CD14-positive monocyte (primary cell): ENCODE measurements around the gene NOD2. TPM values are rescaled to one million over a fixed set of nuclear protein-coding genes. Genes with fewer than 3 reads are reported as not detected.

ENCODE experiments used
- DNase-seq, 3 donors: peaks; one replicate each; pipeline ENCODE4 v3.0.0-alpha.2; 2011 to 2022
- H2AFZ ChIP-seq: 2 replicates; pipeline ENCODE4 v1.6.0; 2012; ENCODE audit warnings: mild to moderate bottlenecking, low read depth, low read length, inconsistent platforms; ENCODE audit not compliant: insufficient read depth, poor library complexity, severe bottlenecking
- H3K27ac ChIP-seq, 2 donors: 1 replicate in 1 of 2; 2 replicates in 1 of 2; pipeline ENCODE4 v1.5.1; 2012 to 2013; ENCODE audit warnings: low read length in 2 of 2, control low read depth in 1 of 2, inconsistent platforms in 1 of 2, low read depth in 1 of 2, mild to moderate bottlenecking in 1 of 2
- H3K27me3 ChIP-seq, 2 donors: one replicate each; pipeline versions ENCODE4 v1.6.0 to v1.6.1; 2011 to 2013; ENCODE audit warnings: low read length in 2 of 2; ENCODE audit not compliant: control insufficient read depth in 2 of 2, insufficient read depth in 2 of 2
- H3K36me3 ChIP-seq, 2 donors: replicated peaks in 1 of 2; 1 replicate in 1 of 2; 2 replicates in 1 of 2; pipeline versions ENCODE4 v1.5.1 to v1.6.1; 2012 to 2013; ENCODE audit warnings: low read length in 2 of 2, control low read depth in 1 of 2, inconsistent platforms in 1 of 2, mild to moderate bottlenecking in 1 of 2; ENCODE audit not compliant: insufficient read depth in 2 of 2, control insufficient read depth in 1 of 2
- H3K4me1 ChIP-seq, 2 donors: 1 replicate in 1 of 2; 2 replicates in 1 of 2; pipeline versions ENCODE4 v1.5.1 to v1.6.1; 2012 to 2013; ENCODE audit warnings: low read length in 2 of 2, control low read depth in 1 of 2, inconsistent platforms in 1 of 2, mild to moderate bottlenecking in 1 of 2, moderate library complexity in 1 of 2; ENCODE audit not compliant: insufficient read depth in 2 of 2, control insufficient read depth in 1 of 2
- H3K4me2 ChIP-seq: replicated peaks from 2 replicates; pipeline ENCODE3; 2012; ENCODE audit warnings: low read length, moderate library complexity, mild to moderate bottlenecking; ENCODE audit not compliant: poor library complexity, severe bottlenecking; ENCODE audit errors: extremely low read depth
- H3K4me3 ChIP-seq, 3 experiments: fragments of 200-600 bp in 1 of 3; sonication (generic) in 1 of 3; replicated peaks in 1 of 3; 1 replicate in 2 of 3; 2 replicates in 1 of 3; pipeline ENCODE4 v1.5.1; 2011 to 2013; ENCODE audit warnings: low read length in 3 of 3, mild to moderate bottlenecking in 3 of 3, control low read depth in 2 of 3, low read depth in 2 of 3, inconsistent platforms in 1 of 3, moderate library complexity in 1 of 3
- H3K79me2 ChIP-seq: 2 replicates; pipeline ENCODE4 v1.6.0; 2012; ENCODE audit warnings: mild to moderate bottlenecking, control low read depth, inconsistent platforms, low read length, moderate library complexity; ENCODE audit not compliant: insufficient read depth
- H3K9ac ChIP-seq: 2 replicates; pipeline ENCODE4 v1.6.0; 2017; ENCODE audit warnings: low read length, mild to moderate bottlenecking; ENCODE audit not compliant: insufficient read depth, poor library complexity, severe bottlenecking
- H3K9me3 ChIP-seq, 2 donors: replicated peaks in 1 of 2; 1 replicate in 1 of 2; 2 replicates in 1 of 2; pipeline versions ENCODE4 v1.5.1 to v1.6.1; 2012 to 2013; ENCODE audit warnings: low read length in 2 of 2, control low read depth in 1 of 2; ENCODE audit not compliant: control insufficient read depth in 1 of 2, insufficient read depth in 1 of 2
- H4K20me1 ChIP-seq: 2 replicates; pipeline ENCODE4 v1.6.0; 2012; ENCODE audit warnings: mild to moderate bottlenecking, low read length, control low read depth, moderate library complexity; ENCODE audit not compliant: insufficient read depth
- H3K27ac Mint-ChIP-seq, 7 donors: one replicate each; pipeline ENCODE4 v1.8.0; 2020; ENCODE audit warnings: mild to moderate bottlenecking in 7 of 7, mixed read lengths in 7 of 7, moderate library complexity in 6 of 7, inconsistent platforms in 2 of 7
- H3K27me3 Mint-ChIP-seq, 3 donors: one replicate each; pipeline ENCODE4 v1.8.0; 2021 to 2022; ENCODE audit warnings: low read depth in 3 of 3, mild to moderate bottlenecking in 3 of 3, mixed read lengths in 3 of 3, moderate library complexity in 3 of 3, inconsistent platforms in 1 of 3
- H3K36me3 Mint-ChIP-seq, 2 donors: one replicate each; pipeline ENCODE4 v1.8.0; 2020; ENCODE audit warnings: mixed read lengths in 2 of 2, inconsistent platforms in 1 of 2, mild to moderate bottlenecking in 1 of 2
- H3K4me1 Mint-ChIP-seq: one replicate; pipeline ENCODE4 v1.8.0; 2020; ENCODE audit warnings: mild to moderate bottlenecking, mixed read lengths
- H3K4me3 Mint-ChIP-seq, 2 donors: one replicate each; pipeline ENCODE4 v1.8.0; 2020; ENCODE audit warnings: mild to moderate bottlenecking in 2 of 2, mixed read lengths in 2 of 2, moderate library complexity in 1 of 2
- H3K9me3 Mint-ChIP-seq, 7 donors: one replicate each; pipeline ENCODE4 v1.8.0; 2020 to 2022; ENCODE audit warnings: mixed read lengths in 7 of 7, mild to moderate bottlenecking in 6 of 7, moderate library complexity in 6 of 7, inconsistent platforms in 2 of 7
- WGBS: methylation state at CpG from one replicate; pipeline ENCODE4 v1.1.5; 2013; ENCODE audit warnings: missing lambda C conversion rate; ENCODE audit not compliant: insufficient coverage; 5-methylcytosine and 5-hydroxymethylcytosine counted together
- intact Hi-C, 2 donors: fragments of 100-400 bp; cut with micrococcal nuclease; formaldehyde crosslinking; loops; one replicate each; pipeline versions ENCODE4 v1.15.0 to v1.15.1; 2023
- polyA plus RNA-seq, 3 donors: library from polyadenylated mRNA; depleted of rRNA in 1 of 3; unstranded in 2 of 3; stranded (reverse) in 1 of 3; fragments of 300-500 nt in 2 of 3; fragments of >200 nt in 1 of 3; fragmentation: Illumina TruSeq in 2 of 3; gene quantifications; 1 replicate in 2 of 3; 2 replicates in 1 of 3; pipeline ENCODE4 v1.2.3, GENCODE V29; 2012 to 2021
- TF ChIP-seq, protein P1 (sequence below): fragments of 200-600 bp; IDR thresholded peaks from one replicate; pipeline ENCODE4 v1.8.0; 2022; ENCODE audit warnings: antibody characterized with exemption, mild to moderate bottlenecking

The NOD2 gene
- polyA plus RNA-seq, 3 donors, result 18.5 to 83.3 (median 29.7) TPM

DNA sequence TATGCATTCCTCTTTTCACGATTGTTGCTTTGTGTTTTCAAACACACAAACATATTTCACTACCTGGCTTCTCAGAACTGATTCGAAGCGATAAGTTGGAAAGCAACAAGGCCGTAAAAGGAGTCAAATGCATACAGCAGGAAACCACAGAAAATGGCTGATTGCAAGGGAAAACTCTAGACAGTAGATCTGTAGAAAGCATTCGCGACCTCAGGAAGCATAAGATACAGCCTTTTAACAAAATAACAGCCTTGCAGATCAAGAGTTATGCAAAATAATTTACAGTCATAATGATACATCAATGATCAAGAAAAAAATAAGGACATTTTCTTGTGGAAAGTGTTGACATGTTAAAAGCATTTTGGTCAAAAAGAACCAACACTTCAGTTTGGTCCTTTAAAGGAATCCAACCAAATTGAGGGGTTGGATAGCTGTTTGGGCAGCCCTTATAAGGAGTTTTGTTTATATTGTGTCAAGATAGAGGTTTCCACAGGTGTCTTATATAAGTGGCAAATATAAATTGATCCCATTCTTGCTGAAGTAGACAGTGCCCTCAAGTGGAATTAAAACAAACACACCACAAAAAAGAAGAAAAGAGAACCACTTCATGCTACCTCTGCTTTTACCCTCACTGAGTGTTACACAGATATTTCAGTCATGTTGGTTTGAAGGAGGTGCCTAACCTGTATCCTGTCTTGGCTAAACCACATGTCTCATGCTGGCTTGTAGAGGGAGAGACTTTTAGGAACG, 54.0 kb downstream of the NOD2 start:
- Mint-ChIP-seq H3K9me3 (no peaks in the 10 kb centered on the region), H3K36me3 (peaks cover 39 to 49% of the 10 kb centered on the region in 2 donors), H3K4me1 (peaks cover 51% of the 10 kb centered on the region), H3K4me3 (no peak overlapping the region), H3K27ac (peak overlapping the region in 3 of 7 donors; percentile 8 to 50 (median 46)), H3K27me3 (no peaks in the 10 kb centered on the region)
- intact Hi-C loops, result loop anchor here in 1 of 2 donors (2.0 kb wide), 2 partner anchors 77 to 159 kb away; no protein-coding TSS in a partner anchor
- peaks cover 19 to 45% of the 10 kb centered on the region in 2 donors for H3K4me1 ChIP-seq
- 0% methylated on average over 3 of the region's 7 CpGs for whole genome bisulfite sequencing
- H3K9ac ChIP-seq, result no peak overlapping the region
- TF ChIP-seq, protein P1, sequence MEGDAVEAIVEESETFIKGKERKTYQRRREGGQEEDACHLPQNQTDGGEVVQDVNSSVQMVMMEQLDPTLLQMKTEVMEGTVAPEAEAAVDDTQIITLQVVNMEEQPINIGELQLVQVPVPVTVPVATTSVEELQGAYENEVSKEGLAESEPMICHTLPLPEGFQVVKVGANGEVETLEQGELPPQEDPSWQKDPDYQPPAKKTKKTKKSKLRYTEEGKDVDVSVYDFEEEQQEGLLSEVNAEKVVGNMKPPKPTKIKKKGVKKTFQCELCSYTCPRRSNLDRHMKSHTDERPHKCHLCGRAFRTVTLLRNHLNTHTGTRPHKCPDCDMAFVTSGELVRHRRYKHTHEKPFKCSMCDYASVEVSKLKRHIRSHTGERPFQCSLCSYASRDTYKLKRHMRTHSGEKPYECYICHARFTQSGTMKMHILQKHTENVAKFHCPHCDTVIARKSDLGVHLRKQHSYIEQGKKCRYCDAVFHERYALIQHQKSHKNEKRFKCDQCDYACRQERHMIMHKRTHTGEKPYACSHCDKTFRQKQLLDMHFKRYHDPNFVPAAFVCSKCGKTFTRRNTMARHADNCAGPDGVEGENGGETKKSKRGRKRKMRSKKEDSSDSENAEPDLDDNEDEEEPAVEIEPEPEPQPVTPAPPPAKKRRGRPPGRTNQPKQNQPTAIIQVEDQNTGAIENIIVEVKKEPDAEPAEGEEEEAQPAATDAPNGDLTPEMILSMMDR, result peak; percentile 66
- H2AFZ ChIP-seq, result no peak overlapping the region
- H3K79me2 ChIP-seq, result peaks cover 89% of the 10 kb centered on the region
- H3K9me3 ChIP-seq, result no peaks in the 10 kb centered on the region
- no peak overlapping the region for H3K4me3 ChIP-seq
- H4K20me1 ChIP-seq, result peaks cover 73% of the 10 kb centered on the region
- peak overlapping the region in 1 of 2 donors; percentile 2 for H3K27ac ChIP-seq
- no peak overlapping the region for H3K4me2 ChIP-seq
- peaks cover 45 to 59% of the 10 kb centered on the region in 2 donors for H3K36me3 ChIP-seq
- H3K27me3 ChIP-seq, result no peaks in the 10 kb centered on the region
- DNase-seq, result peak; percentile 23 to 33 (median 32)

DNA sequence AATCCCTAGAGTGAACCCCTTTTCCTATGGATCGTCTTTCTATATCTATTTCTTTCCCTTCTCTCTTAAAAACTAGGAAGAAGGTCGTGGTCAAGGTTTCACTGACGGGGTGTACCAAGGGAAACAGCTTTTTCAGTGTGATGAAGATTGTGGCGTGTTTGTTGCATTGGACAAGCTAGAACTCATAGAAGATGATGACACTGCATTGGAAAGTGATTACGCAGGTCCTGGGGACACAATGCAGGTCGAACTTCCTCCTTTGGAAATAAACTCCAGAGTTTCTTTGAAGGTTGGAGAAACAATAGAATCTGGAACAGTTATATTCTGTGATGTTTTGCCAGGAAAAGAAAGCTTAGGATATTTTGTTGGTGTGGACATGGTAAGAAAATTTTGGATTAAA, 58.1 kb downstream of the NOD2 start:
- H3K9me3 ChIP-seq, result no peaks in the 10 kb centered on the region
- 59% methylated on average over 3 of the region's 6 CpGs for WGBS
- TF ChIP-seq, protein P1, result no peak
- peaks cover 47 to 68% of the 10 kb centered on the region in 2 donors for H3K36me3 Mint-ChIP-seq
- peaks cover 69 to 77% of the 10 kb centered on the region in 2 donors for H3K36me3 ChIP-seq
- H3K27me3 Mint-ChIP-seq, result no peaks in the 10 kb centered on the region
- no peak overlapping the region for H3K4me3 ChIP-seq
- H3K9ac ChIP-seq, result no peak overlapping the region
- H3K4me1 ChIP-seq, result peaks cover 6 to 11% of the 10 kb centered on the region in 2 donors
- DNase-seq, result no peak
- intact Hi-C loops, result no loop called here
- H3K9me3 Mint-ChIP-seq, result peaks cover 0 to 2% (median 0%) of the 10 kb centered on the region in 7 donors
- H3K27ac ChIP-seq, result no peak overlapping the region
- H3K79me2 ChIP-seq, result peaks cover 71% of the 10 kb centered on the region
- peak overlapping the region in 2 of 7 donors; percentile 17 to 40 for H3K27ac Mint-ChIP-seq
- no peaks in the 10 kb centered on the region for H3K27me3 ChIP-seq
- H3K4me2 ChIP-seq, result no peak overlapping the region
- no peak overlapping the region for H2AFZ ChIP-seq
- H3K4me1 Mint-ChIP-seq, result peaks cover 21% of the 10 kb centered on the region
- peaks cover 83% of the 10 kb centered on the region for H4K20me1 ChIP-seq
- no peak overlapping the region for H3K4me3 Mint-ChIP-seq
